ENCODE measurements around the gene SUPT20HL1. TPM values are rescaled to one million over a fixed set of nuclear protein-coding genes. Genes with fewer than 3 reads are reported as not detected.
"Not testable (repeated sequence)": the region's sequence is repeated elsewhere in the genome, so short reads cannot be mapped to it uniquely, and the experiment has no call there.

Gene SUPT20HL1
- total and polyA plus RNA-seq, 3 experiments from 2014 or later, result 0.10 TPM; not detected in 2

DNA sequence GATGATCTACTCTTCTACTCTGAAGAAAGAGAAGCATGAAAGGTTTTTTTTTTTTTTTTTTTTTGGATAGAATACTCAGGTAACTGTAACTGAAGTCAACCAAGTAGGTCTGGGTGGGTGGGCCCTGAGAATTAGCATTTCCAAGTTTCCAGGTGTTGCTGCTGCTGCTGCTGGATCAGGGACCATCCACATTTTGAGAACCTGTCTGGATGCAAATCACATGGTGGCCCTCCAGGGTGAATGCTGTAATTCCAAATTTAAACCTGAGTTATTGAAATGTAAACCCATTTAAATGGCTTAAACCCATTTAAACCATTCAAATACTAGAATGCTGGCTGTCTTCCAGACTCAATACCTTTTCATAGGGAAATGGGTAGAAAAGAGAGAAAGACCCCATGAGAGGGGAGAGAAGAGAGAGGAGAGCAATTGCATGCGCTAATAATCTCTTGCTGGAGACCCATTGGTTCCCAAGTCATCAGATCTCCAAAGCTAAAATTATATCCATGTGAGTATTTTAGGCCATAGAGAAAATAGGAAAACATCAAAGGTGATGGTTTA is 17.6 kb downstream of the SUPT20HL1 start:
- Histone ChIP-seq H3K27me3 (ENCODE audit: insufficient read depth, low read length, poor library complexity, severe bottlenecking) (no peaks in the 10 kb centered on the region), H3K9me3 (ENCODE audit: low read length) (no peaks in the 10 kb centered on the region), H3K27ac (ENCODE audit: low read depth, low read length) (no peak overlapping the region), H3K4me3 (ENCODE audit: low read length) (no peak overlapping the region), H3K36me3 (ENCODE audit: insufficient read depth, low read length) (no peaks in the 10 kb centered on the region), H3K4me1 (ENCODE audit: insufficient read depth, low read length) (no peaks in the 10 kb centered on the region)
- H3K4me1 Mint-ChIP-seq, result no peaks in the 10 kb centered on the region
- POLR2A ChIA-PET, result no interaction called here
- no peak for DNase-seq
- H3K36me3 Mint-ChIP-seq, result no peaks in the 10 kb centered on the region
- H3K4me3 Mint-ChIP-seq, result no peak overlapping the region
- H3K27ac Mint-ChIP-seq, result peak overlapping the region in 1 of 8 donors; percentile 10
- H3K27me3 Mint-ChIP-seq, result peaks cover 3 to 10% of the 10 kb centered on the region in 2 donors
- H3K9me3 Mint-ChIP-seq, result no peaks in the 10 kb centered on the region
- CTCF ChIA-PET, result no interaction called here

- H3K4me1 Mint-ChIP-seq, result no peaks in the 10 kb centered on the region
- no peak overlapping the region for H3K4me3 Mint-ChIP-seq
- Histone ChIP-seq H3K4me1 (ENCODE audit: insufficient read depth, low read length) (no peaks in the 10 kb centered on the region), H3K9me3 (ENCODE audit: low read length) (no peaks in the 10 kb centered on the region), H3K4me3 (ENCODE audit: low read length) (no peak overlapping the region), H3K27ac (ENCODE audit: low read depth, low read length) (no peak overlapping the region), H3K36me3 (ENCODE audit: insufficient read depth, low read length) (no peaks in the 10 kb centered on the region), H3K27me3 (ENCODE audit: insufficient read depth, low read length, poor library complexity, severe bottlenecking) (no peaks in the 10 kb centered on the region)
- H3K27ac Mint-ChIP-seq, result no peak overlapping the region
- H3K36me3 Mint-ChIP-seq, result no peaks in the 10 kb centered on the region
- no peak for DNase-seq
- H3K9me3 Mint-ChIP-seq, result no peaks in the 10 kb centered on the region
- POLR2A ChIA-PET, result no interaction called here
- H3K27me3 Mint-ChIP-seq, result peaks cover 3 to 5% of the 10 kb centered on the region in 2 donors
- CTCF ChIA-PET, result no interaction called here
Observed at GRCh38 chrX:24378706-24379105, 18.3 kb downstream of the SUPT20HL1 start.

DNA sequence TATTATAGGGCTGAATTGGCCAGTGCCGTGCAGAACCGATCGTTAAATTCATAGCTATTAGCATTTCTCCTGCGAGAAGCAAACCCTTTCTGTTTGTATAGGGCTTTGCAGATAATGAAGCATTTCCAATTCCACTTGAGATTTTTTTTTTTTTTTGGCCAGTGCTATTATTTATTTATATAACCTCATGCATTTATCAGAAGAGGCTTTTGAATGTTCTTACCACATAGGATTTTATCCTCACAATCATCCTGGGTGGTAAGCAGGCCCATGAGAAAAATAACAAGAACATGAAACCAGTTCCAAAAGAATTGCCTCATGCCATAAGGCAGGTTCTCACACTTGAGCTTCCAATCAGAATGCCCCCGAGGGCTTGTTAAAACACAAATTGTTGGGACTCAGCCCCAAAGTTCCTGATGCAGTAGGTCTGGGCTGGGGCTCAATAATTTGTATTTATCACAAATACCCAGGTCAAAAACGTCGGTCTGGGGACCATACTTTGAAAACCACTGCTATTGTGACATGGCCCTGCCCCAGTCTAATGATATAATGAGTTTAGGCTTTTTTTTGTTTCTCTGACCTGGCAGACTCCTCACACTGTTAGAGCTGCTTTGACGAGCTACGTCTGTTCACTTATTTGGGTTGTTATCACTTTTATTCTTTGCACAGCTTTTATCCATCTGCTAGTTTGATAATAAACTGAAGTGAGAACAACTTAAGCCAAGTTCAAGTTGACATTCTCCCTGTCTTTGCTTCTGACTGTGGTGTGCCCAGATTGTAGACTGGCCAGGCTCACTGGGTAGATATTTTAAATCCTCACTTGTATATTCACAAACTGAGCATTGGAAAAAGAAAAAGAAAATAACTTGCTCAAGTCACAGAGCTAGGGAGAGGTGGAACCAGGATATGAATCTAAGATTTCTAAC is 20.1 kb downstream of the SUPT20HL1 start:
- peaks cover 0 to 1% (median 0%) of the 10 kb centered on the region in 5 donors for H3K9me3 Mint-ChIP-seq
- CTCF ChIA-PET, result interaction anchor here (1.2 to 2.4 kb wide), 2 partner anchors 10 to 16 kb away, joined by 3 to 12 read pairs; no protein-coding TSS in a partner anchor
- no peak overlapping the region for H3K27ac Mint-ChIP-seq
- Histone ChIP-seq H3K4me3 (ENCODE audit: low read length) (no peak overlapping the region), H3K27ac (ENCODE audit: low read depth, low read length) (no peak overlapping the region), H3K36me3 (ENCODE audit: insufficient read depth, low read length) (no peaks in the 10 kb centered on the region), H3K4me1 (ENCODE audit: insufficient read depth, low read length) (no peaks in the 10 kb centered on the region), H3K27me3 (ENCODE audit: insufficient read depth, low read length, poor library complexity, severe bottlenecking) (no peaks in the 10 kb centered on the region), H3K9me3 (ENCODE audit: low read length) (no peaks in the 10 kb centered on the region)
- no peaks in the 10 kb centered on the region for H3K4me1 Mint-ChIP-seq
- DNase-seq, result no peak
- no peak overlapping the region for H3K4me3 Mint-ChIP-seq
- H3K27me3 Mint-ChIP-seq, result peaks cover 6 to 8% of the 10 kb centered on the region in 2 donors
- POLR2A ChIA-PET, result no interaction called here
- H3K36me3 Mint-ChIP-seq, result no peaks in the 10 kb centered on the region

- H3K9me3 Mint-ChIP-seq; H3K27me3 Mint-ChIP-seq; DNase-seq; H3K27me3 ChIP-seq (ENCODE audit: insufficient read depth, low read length, poor library complexity, severe bottlenecking); H3K27ac ChIP-seq (ENCODE audit: low read depth, low read length); H3K4me1 Mint-ChIP-seq; CTCF ChIA-PET; H3K4me3 ChIP-seq (ENCODE audit: low read length); H3K27ac Mint-ChIP-seq; POLR2A ChIA-PET; H3K4me1 ChIP-seq (ENCODE audit: insufficient read depth, low read length); H3K4me3 Mint-ChIP-seq; H3K36me3 Mint-ChIP-seq; H3K9me3 ChIP-seq (ENCODE audit: low read length); H3K36me3 ChIP-seq (ENCODE audit: insufficient read depth, low read length): not testable (repeated sequence)
Observed at GRCh38 chrX:24382315-24382714, 21.9 kb downstream of the SUPT20HL1 start.

DNA sequence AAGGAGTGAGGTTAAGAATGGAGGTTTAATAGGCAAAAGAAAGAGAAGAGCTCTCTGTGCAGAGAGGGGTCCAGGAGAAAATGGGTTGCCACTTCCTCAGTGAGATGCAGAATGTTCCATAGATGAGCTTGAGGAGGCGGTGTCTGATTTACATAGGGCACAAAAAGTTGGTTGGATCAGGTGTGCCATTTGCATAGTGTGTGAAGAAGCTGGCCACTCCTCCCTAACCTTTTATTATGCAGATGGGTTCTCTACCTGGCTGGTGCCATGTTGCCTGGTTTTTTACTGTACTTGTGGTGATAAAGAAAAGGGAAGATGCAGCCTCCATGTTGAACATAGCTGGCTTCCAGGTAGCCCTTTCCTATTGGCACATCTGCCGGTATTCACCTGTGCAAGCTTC is 27.3 kb downstream of the SUPT20HL1 start:
- H3K27me3 Mint-ChIP-seq, result peaks cover 24 to 30% of the 10 kb centered on the region in 2 donors
- Histone ChIP-seq H3K27ac (ENCODE audit: low read depth, low read length) (no peak overlapping the region), H3K4me1 (ENCODE audit: insufficient read depth, low read length) (no peaks in the 10 kb centered on the region), H3K36me3 (ENCODE audit: insufficient read depth, low read length) (no peaks in the 10 kb centered on the region), H3K9me3 (ENCODE audit: low read length) (no peaks in the 10 kb centered on the region), H3K27me3 (ENCODE audit: insufficient read depth, low read length, poor library complexity, severe bottlenecking) (no peaks in the 10 kb centered on the region), H3K4me3 (ENCODE audit: low read length) (no peak overlapping the region)
- H3K4me3 Mint-ChIP-seq, result no peak overlapping the region
- peaks cover 0 to 2% (median 0%) of the 10 kb centered on the region in 5 donors for H3K9me3 Mint-ChIP-seq
- no peaks in the 10 kb centered on the region for H3K4me1 Mint-ChIP-seq
- DNase-seq, result no peak
- CTCF ChIA-PET, result interaction anchor here (0.7 kb wide), 1 partner anchor 8 kb away, joined by 3 read pairs; no protein-coding TSS in a partner anchor
- POLR2A ChIA-PET, result no interaction called here
- H3K27ac Mint-ChIP-seq, result no peak overlapping the region
- H3K36me3 Mint-ChIP-seq, result no peaks in the 10 kb centered on the region

- Histone ChIP-seq H3K36me3 (ENCODE audit: insufficient read depth, low read length) (no peaks in the 10 kb centered on the region), H3K27ac (ENCODE audit: low read depth, low read length) (no peak overlapping the region), H3K4me1 (ENCODE audit: insufficient read depth, low read length) (no peaks in the 10 kb centered on the region), H3K9me3 (ENCODE audit: low read length) (no peaks in the 10 kb centered on the region), H3K27me3 (ENCODE audit: insufficient read depth, low read length, poor library complexity, severe bottlenecking) (no peaks in the 10 kb centered on the region), H3K4me3 (ENCODE audit: low read length) (no peak overlapping the region)
- Mint-ChIP-seq H3K27me3 (peaks cover 23 to 29% of the 10 kb centered on the region in 2 donors), H3K27ac (no peak overlapping the region), H3K9me3 (no peaks in the 10 kb centered on the region), H3K4me3 (no peak overlapping the region), H3K4me1 (peaks cover 0 to 7% (median 5%) of the 10 kb centered on the region in 3 donors), H3K36me3 (no peaks in the 10 kb centered on the region)
- DNase-seq, result no peak
- POLR2A ChIA-PET, result no interaction called here
- CTCF ChIA-PET, result interaction anchor here (1.3 kb wide), 1 partner anchor 108 kb away, joined by 8 read pairs; no protein-coding TSS in a partner anchor
Observed at GRCh38 chrX:24391389-24391788, 30.9 kb downstream of the SUPT20HL1 start.

GRCh38 chrX:24391843-24392242 is 31.4 kb downstream of the SUPT20HL1 start:
- H3K27me3 ChIP-seq (ENCODE audit: insufficient read depth, low read length, poor library complexity, severe bottlenecking), result no peaks in the 10 kb centered on the region
- H3K4me3 ChIP-seq (ENCODE audit: low read length), result no peak overlapping the region
- DNase-seq, result no peak
- no peaks in the 10 kb centered on the region for H3K36me3 Mint-ChIP-seq
- peaks cover 23 to 29% of the 10 kb centered on the region in 2 donors for H3K27me3 Mint-ChIP-seq
- CTCF ChIA-PET, result interaction anchor here (1.8 kb wide), 1 partner anchor 107 kb away, joined by 5 read pairs; no protein-coding TSS in a partner anchor
- POLR2A ChIA-PET, result no interaction called here
- H3K9me3 ChIP-seq (ENCODE audit: low read length), result no peaks in the 10 kb centered on the region
- H3K4me1 Mint-ChIP-seq, result peaks cover 0 to 7% (median 5%) of the 10 kb centered on the region in 3 donors
- no peak overlapping the region for H3K27ac Mint-ChIP-seq
- no peaks in the 10 kb centered on the region for H3K36me3 ChIP-seq (ENCODE audit: insufficient read depth, low read length)
- H3K4me3 Mint-ChIP-seq, result no peak overlapping the region
- no peaks in the 10 kb centered on the region for H3K9me3 Mint-ChIP-seq
- H3K27ac ChIP-seq (ENCODE audit: low read depth, low read length), result no peak overlapping the region
- H3K4me1 ChIP-seq (ENCODE audit: insufficient read depth, low read length), result no peaks in the 10 kb centered on the region

DNA sequence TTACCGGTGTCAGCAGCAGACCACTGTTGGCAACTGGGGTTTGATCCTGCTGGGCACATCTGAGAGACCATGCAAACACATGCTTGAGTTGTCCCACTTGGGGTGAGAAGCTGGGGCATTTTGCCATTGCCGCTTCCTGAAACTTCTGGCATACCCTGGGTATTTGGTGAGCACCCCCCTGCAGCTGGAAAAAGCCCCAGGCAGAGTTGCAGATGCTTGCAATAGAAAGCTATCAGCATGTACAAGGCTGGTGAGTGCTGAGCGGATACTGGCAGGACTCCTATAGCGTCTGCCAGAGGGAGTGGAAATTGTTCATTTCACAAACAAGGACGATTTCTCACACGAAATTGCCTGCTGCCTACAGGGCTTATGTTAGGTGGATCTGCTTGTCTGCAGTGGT is 32.3 kb downstream of the SUPT20HL1 start:
- Histone ChIP-seq H3K27ac (ENCODE audit: low read depth, low read length) (no peak overlapping the region), H3K4me3 (ENCODE audit: low read length) (no peak overlapping the region), H3K9me3 (ENCODE audit: low read length) (no peaks in the 10 kb centered on the region), H3K4me1 (ENCODE audit: insufficient read depth, low read length) (no peaks in the 10 kb centered on the region), H3K27me3 (ENCODE audit: insufficient read depth, low read length, poor library complexity, severe bottlenecking) (no peaks in the 10 kb centered on the region), H3K36me3 (ENCODE audit: insufficient read depth, low read length) (no peaks in the 10 kb centered on the region)
- H3K4me1 Mint-ChIP-seq, result peaks cover 0 to 7% (median 5%) of the 10 kb centered on the region in 3 donors
- CTCF ChIA-PET, result interaction anchor here (1.8 kb wide), 1 partner anchor 106 kb away, joined by 5 read pairs; no protein-coding TSS in a partner anchor
- H3K36me3 Mint-ChIP-seq, result no peaks in the 10 kb centered on the region
- peaks cover 24 to 26% of the 10 kb centered on the region in 2 donors for H3K27me3 Mint-ChIP-seq
- no peak overlapping the region for H3K27ac Mint-ChIP-seq
- no peak overlapping the region for H3K4me3 Mint-ChIP-seq
- H3K9me3 Mint-ChIP-seq, result no peaks in the 10 kb centered on the region
- POLR2A ChIA-PET, result no interaction called here
- DNase-seq, result no peak

All from CD8-positive, alpha-beta memory T cell (primary cell).